CD8-positive, alpha-beta memory T cell (primary cell): Measurements from ENCODE around the gene SNTG2. TPM values are rescaled to one million over a fixed set of nuclear protein-coding genes. Genes with fewer than 3 reads are reported as not detected.
A peak's percentile ranks its signal among the peaks of the same experiment; 100 is the strongest.

Experiments used
- CTCF ChIA-PET: fragments of 350-600 bp; sonication (Branson Sonifier 250); formaldehyde crosslinking; loops from one replicate; lab custom pipeline; 2021; ENCODE audit warnings: antibody characterized with exemption; lab: Charles Lee
- POLR2A ChIA-PET: fragments of 350-600 bp; sonication (Branson Sonifier 250); formaldehyde crosslinking; loops from one replicate; lab custom pipeline; 2021; ENCODE audit warnings: antibody characterized with exemption; lab: Charles Lee
- DNase-seq, 5 donors: peaks; one replicate each; pipeline versions ENCODE4 v3.0.0 to v3.0.0-alpha.2; 2020 to 2022; ENCODE audit warnings: mixed read lengths in 1 of 5
- H3K27ac ChIP-seq: one replicate; pipeline ENCODE4 v1.7.0; 2013; ENCODE audit warnings: low read depth, mild to moderate bottlenecking, low read length, moderate library complexity
- H3K27me3 ChIP-seq: 2 replicates; pipeline ENCODE4 v1.7.0; 2013; ENCODE audit warnings: low read length, mild to moderate bottlenecking; ENCODE audit not compliant: insufficient read depth, poor library complexity, severe bottlenecking
- H3K36me3 ChIP-seq: 2 replicates; pipeline ENCODE4 v1.7.0; 2013; ENCODE audit warnings: mild to moderate bottlenecking, low read length, moderate library complexity; ENCODE audit not compliant: insufficient read depth
- H3K4me1 ChIP-seq: 2 replicates; pipeline ENCODE4 v1.7.0; 2013; ENCODE audit warnings: mild to moderate bottlenecking, low read length, moderate library complexity; ENCODE audit not compliant: insufficient read depth
- H3K4me3 ChIP-seq: 2 replicates; pipeline ENCODE4 v1.7.0; 2013; ENCODE audit warnings: mild to moderate bottlenecking, low read length
- H3K9me3 ChIP-seq: 2 replicates; pipeline ENCODE4 v1.7.0; 2013; ENCODE audit warnings: mild to moderate bottlenecking, low read length
- H3K27ac Mint-ChIP-seq, 8 donors: one replicate each; pipeline ENCODE4 v1.8.0; 2020 to 2021; ENCODE audit warnings: mixed read lengths in 8 of 8, mild to moderate bottlenecking in 6 of 8, inconsistent platforms in 3 of 8, moderate library complexity in 3 of 8
- H3K27me3 Mint-ChIP-seq, 2 donors: one replicate each; pipeline ENCODE4 v1.8.0; 2020 to 2021; ENCODE audit warnings: mixed read lengths in 2 of 2, mild to moderate bottlenecking in 1 of 2, moderate library complexity in 1 of 2
- H3K36me3 Mint-ChIP-seq, 3 donors: one replicate each; pipeline ENCODE4 v1.8.0; 2020 to 2021; ENCODE audit warnings: mixed read lengths in 3 of 3, inconsistent platforms in 1 of 3, mild to moderate bottlenecking in 1 of 3
- H3K4me1 Mint-ChIP-seq, 3 donors: one replicate each; pipeline ENCODE4 v1.8.0; 2020 to 2021; ENCODE audit warnings: mixed read lengths in 3 of 3, inconsistent platforms in 1 of 3, mild to moderate bottlenecking in 1 of 3
- H3K4me3 Mint-ChIP-seq, 7 donors: one replicate each; pipeline ENCODE4 v1.8.0; 2020 to 2021; ENCODE audit warnings: mixed read lengths in 7 of 7, mild to moderate bottlenecking in 6 of 7, moderate library complexity in 4 of 7, inconsistent platforms in 2 of 7
- H3K9me3 Mint-ChIP-seq, 5 donors: one replicate each; pipeline ENCODE4 v1.8.0; 2020 to 2022; ENCODE audit warnings: mixed read lengths in 5 of 5, mild to moderate bottlenecking in 3 of 5, moderate library complexity in 2 of 5, inconsistent platforms in 1 of 5
- polyA plus RNA-seq: library from polyadenylated mRNA; unstranded; fragments of 300-500 nt; fragmentation: Illumina TruSeq; gene quantifications from one replicate; pipeline ENCODE4 v1.2.3, GENCODE V29; 2021
- total RNA-seq, 2 experiments: library from RNA; stranded (reverse); gene quantifications; one replicate each; pipeline ENCODE4 v1.2.3, GENCODE V29; 2021

SNTG2 gene
- total and polyA plus RNA-seq, 3 experiments from 2014 or later = 0.30 to 1.7 (median 1.3) TPM

GRCh38 chr2:1283020-1283801, 332.6 kb downstream of the SNTG2 start:
- POLR2A ChIA-PET = no interaction called here
- Mint-ChIP-seq H3K9me3 (peaks cover 0 to 3% (median 0%) of the 10 kb centered on the region in 5 donors), H3K27me3 (no peaks in the 10 kb centered on the region), H3K4me3 (no peak overlapping the region), H3K27ac (no peak overlapping the region), H3K36me3 (no peaks in the 10 kb centered on the region), H3K4me1 (no peaks in the 10 kb centered on the region)
- no peak for DNase-seq
- Histone ChIP-seq H3K36me3 (no peaks in the 10 kb centered on the region), H3K27ac (no peak overlapping the region), H3K9me3 (no peaks in the 10 kb centered on the region), H3K4me1 (no peaks in the 10 kb centered on the region), H3K27me3 (no peaks in the 10 kb centered on the region), H3K4me3 (no peak overlapping the region)
- CTCF ChIA-PET = no interaction called here

DNA sequence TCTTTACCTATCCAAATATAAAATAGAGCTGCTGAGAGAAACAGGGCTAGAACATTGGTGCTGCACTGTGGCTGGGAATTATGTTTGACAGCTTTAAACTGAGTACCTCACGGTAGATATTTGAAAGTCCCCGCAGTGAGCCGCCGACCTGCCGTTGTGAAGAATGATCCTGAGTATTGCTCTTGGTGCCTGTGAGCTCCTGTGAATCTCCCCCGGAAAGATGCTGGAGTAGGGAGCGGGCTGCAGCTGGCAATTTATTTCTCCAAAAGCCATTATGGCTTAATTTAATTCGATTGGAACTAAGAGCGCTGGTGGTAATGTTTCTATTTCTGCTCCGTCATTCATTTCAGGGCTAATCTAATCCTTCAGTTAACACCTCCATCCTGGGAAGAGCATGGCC, 333.2 kb downstream of the SNTG2 start:
- Histone ChIP-seq H3K9me3 (no peaks in the 10 kb centered on the region), H3K36me3 (no peaks in the 10 kb centered on the region), H3K27ac (no peak overlapping the region), H3K27me3 (no peaks in the 10 kb centered on the region), H3K4me3 (no peak overlapping the region), H3K4me1 (no peaks in the 10 kb centered on the region)
- no peaks in the 10 kb centered on the region for H3K36me3 Mint-ChIP-seq
- CTCF ChIA-PET = no interaction called here
- POLR2A ChIA-PET = no interaction called here
- no peaks in the 10 kb centered on the region for H3K27me3 Mint-ChIP-seq
- H3K4me1 Mint-ChIP-seq = no peaks in the 10 kb centered on the region
- no peak overlapping the region for H3K27ac Mint-ChIP-seq
- H3K4me3 Mint-ChIP-seq = no peak overlapping the region
- no peak for DNase-seq
- H3K9me3 Mint-ChIP-seq = peaks cover 0 to 3% (median 0%) of the 10 kb centered on the region in 5 donors

DNA sequence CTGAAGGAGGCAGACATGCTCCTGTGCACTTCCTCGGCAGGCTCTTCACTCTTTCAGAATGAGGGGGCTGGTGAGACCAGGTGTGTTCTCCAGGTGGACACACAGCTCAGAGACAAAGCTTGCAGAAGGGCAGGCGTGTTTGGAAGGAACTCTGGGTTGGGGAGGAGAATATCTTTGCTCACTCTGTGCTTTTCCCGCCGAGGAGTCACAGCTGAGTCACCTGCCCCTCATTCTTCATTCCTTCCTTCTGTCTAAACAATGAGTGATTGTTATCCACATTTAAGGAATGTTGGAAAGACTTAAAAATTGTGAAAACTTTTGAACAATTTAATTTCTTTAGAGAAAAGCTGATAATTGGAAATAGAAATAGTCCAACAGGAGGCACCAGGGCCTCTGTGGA, 336.3 kb downstream of the SNTG2 start:
- H3K36me3 ChIP-seq = no peaks in the 10 kb centered on the region
- no peak overlapping the region for H3K4me3 Mint-ChIP-seq
- peaks cover 0 to 1% of the 10 kb centered on the region in 2 donors for H3K27me3 Mint-ChIP-seq
- no peaks in the 10 kb centered on the region for H3K4me1 ChIP-seq
- H3K27ac Mint-ChIP-seq = no peak overlapping the region
- POLR2A ChIA-PET = no interaction called here
- CTCF ChIA-PET = no interaction called here
- no peak overlapping the region for H3K4me3 ChIP-seq
- H3K9me3 Mint-ChIP-seq = no peaks in the 10 kb centered on the region
- no peak for DNase-seq
- H3K9me3 ChIP-seq = no peaks in the 10 kb centered on the region
- H3K36me3 Mint-ChIP-seq = no peaks in the 10 kb centered on the region
- no peaks in the 10 kb centered on the region for H3K27me3 ChIP-seq
- H3K4me1 Mint-ChIP-seq = no peaks in the 10 kb centered on the region
- H3K27ac ChIP-seq = no peak overlapping the region

GRCh38 chr2:1287427-1287826, 336.8 kb downstream of the SNTG2 start:
- H3K4me3 ChIP-seq = no peak overlapping the region
- no peaks in the 10 kb centered on the region for H3K27me3 ChIP-seq
- peaks cover 0 to under 1% (median 0%) of the 10 kb centered on the region in 5 donors for H3K9me3 Mint-ChIP-seq
- no peaks in the 10 kb centered on the region for H3K36me3 Mint-ChIP-seq
- H3K36me3 ChIP-seq = no peaks in the 10 kb centered on the region
- no peak overlapping the region for H3K27ac ChIP-seq
- ChIA-PET CTCF (no interaction called here), POLR2A (no interaction called here)
- no peaks in the 10 kb centered on the region for H3K9me3 ChIP-seq
- no peak for DNase-seq
- H3K27ac Mint-ChIP-seq = peak overlapping the region in 1 of 8 donors; percentile 9
- H3K4me3 Mint-ChIP-seq = no peak overlapping the region
- H3K4me1 Mint-ChIP-seq = no peaks in the 10 kb centered on the region
- H3K27me3 Mint-ChIP-seq = peaks cover 0 to 1% of the 10 kb centered on the region in 2 donors
- no peaks in the 10 kb centered on the region for H3K4me1 ChIP-seq

DNA sequence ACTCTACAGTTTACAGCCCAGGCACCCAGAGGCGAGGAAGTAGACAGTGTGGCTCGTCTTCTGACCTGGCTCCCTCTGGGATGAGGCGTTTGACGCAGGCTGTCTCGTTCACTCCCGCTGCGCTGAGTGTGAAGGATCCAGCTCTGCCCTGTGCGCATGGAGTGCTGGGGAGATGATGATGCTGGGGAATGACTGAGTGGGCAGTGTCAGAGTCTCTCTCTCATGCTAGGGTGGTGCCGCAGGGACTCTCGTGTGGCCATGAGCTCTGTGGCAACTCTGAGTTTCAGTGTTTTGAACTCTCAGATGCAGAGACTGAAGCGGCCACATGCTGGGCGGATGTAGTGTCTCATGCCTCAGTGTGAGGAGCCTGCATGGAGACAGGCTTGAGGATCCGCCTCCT, 344.3 kb downstream of the SNTG2 start:
- Mint-ChIP-seq H3K4me1 (no peaks in the 10 kb centered on the region), H3K9me3 (peaks cover 0 to 5% (median 2%) of the 10 kb centered on the region in 5 donors), H3K27me3 (peaks cover 0 to 4% of the 10 kb centered on the region in 2 donors), H3K27ac (no peak overlapping the region), H3K36me3 (no peaks in the 10 kb centered on the region), H3K4me3 (no peak overlapping the region)
- H3K27me3 ChIP-seq = no peaks in the 10 kb centered on the region
- ChIA-PET CTCF (no interaction called here), POLR2A (no interaction called here)
- no peak overlapping the region for H3K27ac ChIP-seq
- H3K4me1 ChIP-seq = no peaks in the 10 kb centered on the region
- H3K4me3 ChIP-seq = no peak overlapping the region
- no peaks in the 10 kb centered on the region for H3K9me3 ChIP-seq
- no peaks in the 10 kb centered on the region for H3K36me3 ChIP-seq
- DNase-seq = no peak

GRCh38 chr2:1295740-1296139, 345.1 kb downstream of the SNTG2 start:
- Histone ChIP-seq H3K27ac (no peak overlapping the region), H3K4me1 (no peaks in the 10 kb centered on the region), H3K9me3 (no peaks in the 10 kb centered on the region), H3K27me3 (no peaks in the 10 kb centered on the region), H3K4me3 (no peak overlapping the region), H3K36me3 (no peaks in the 10 kb centered on the region)
- ChIA-PET CTCF (no interaction called here), POLR2A (no interaction called here)
- H3K27ac Mint-ChIP-seq = no peak overlapping the region
- no peaks in the 10 kb centered on the region for H3K4me1 Mint-ChIP-seq
- peaks cover 0 to 5% (median 2%) of the 10 kb centered on the region in 5 donors for H3K9me3 Mint-ChIP-seq
- DNase-seq = no peak
- H3K4me3 Mint-ChIP-seq = no peak overlapping the region
- peaks cover 0 to 3% of the 10 kb centered on the region in 2 donors for H3K27me3 Mint-ChIP-seq
- no peaks in the 10 kb centered on the region for H3K36me3 Mint-ChIP-seq

- Mint-ChIP-seq H3K27me3 (peaks cover 0 to 3% of the 10 kb centered on the region in 2 donors), H3K9me3 (peaks cover 0 to 3% (median under 1%) of the 10 kb centered on the region in 5 donors), H3K27ac (no peak overlapping the region), H3K4me3 (no peak overlapping the region), H3K4me1 (no peaks in the 10 kb centered on the region), H3K36me3 (no peaks in the 10 kb centered on the region)
- ChIA-PET CTCF (no interaction called here), POLR2A (no interaction called here)
- DNase-seq = no peak
- H3K27me3 ChIP-seq = no peaks in the 10 kb centered on the region
- no peaks in the 10 kb centered on the region for H3K36me3 ChIP-seq
- H3K27ac ChIP-seq = no peak overlapping the region
- H3K4me1 ChIP-seq = no peaks in the 10 kb centered on the region
- H3K4me3 ChIP-seq = no peak overlapping the region
- H3K9me3 ChIP-seq = no peaks in the 10 kb centered on the region
Observed at GRCh38 chr2:1297372-1298159, 346.9 kb downstream of the SNTG2 start.

GRCh38 chr2:1299043-1299442, 348.4 kb downstream of the SNTG2 start:
- Mint-ChIP-seq H3K27me3 (peaks cover 0 to 3% of the 10 kb centered on the region in 2 donors), H3K27ac (no peak overlapping the region), H3K9me3 (peaks cover 0 to 2% (median 0%) of the 10 kb centered on the region in 5 donors), H3K4me3 (peak overlapping the region in 1 of 7 donors; percentile 8), H3K36me3 (no peaks in the 10 kb centered on the region), H3K4me1 (no peaks in the 10 kb centered on the region)
- DNase-seq = no peak
- Histone ChIP-seq H3K27me3 (no peaks in the 10 kb centered on the region), H3K36me3 (no peaks in the 10 kb centered on the region), H3K9me3 (no peaks in the 10 kb centered on the region), H3K4me1 (no peaks in the 10 kb centered on the region), H3K27ac (no peak overlapping the region), H3K4me3 (no peak overlapping the region)
- CTCF ChIA-PET = no interaction called here
- POLR2A ChIA-PET = no interaction called here
